Upper lobe of right lung (tissue), 1 donor: ENCODE data around the gene TCIRG1. TPM values are rescaled to one million over a fixed set of nuclear protein-coding genes. Genes with fewer than 3 reads are reported as not detected.

Experiments
- ATAC-seq: fragments of 200-7000 bp; cut with Tn5 transposase; one replicate; pipeline ENCODE4 v1.9.1; 2020; ENCODE audit warnings: mild to moderate bottlenecking, moderate library complexity
- DNase-seq: peaks from one replicate; pipeline ENCODE4 v3.0.0-alpha.2; 2020
- H3K27ac ChIP-seq: fragments of 200-600 bp; one replicate; pipeline ENCODE4 v1.8.0; 2022
- H3K27me3 ChIP-seq: fragments of 200-600 bp; one replicate; pipeline ENCODE4 v1.8.0; 2022; ENCODE audit warnings: mild to moderate bottlenecking
- H3K36me3 ChIP-seq: fragments of 200-600 bp; one replicate; pipeline ENCODE4 v1.8.0; 2022
- H3K4me1 ChIP-seq: fragments of 200-600 bp; one replicate; pipeline ENCODE4 v1.8.0; 2022
- H3K4me3 ChIP-seq: fragments of 200-600 bp; one replicate; pipeline ENCODE4 v1.8.0; 2022; ENCODE audit warnings: mild to moderate bottlenecking
- H3K9me3 ChIP-seq: fragments of 200-600 bp; one replicate; pipeline ENCODE4 v1.8.0; 2022
- intact Hi-C: fragments of 100-400 bp; cut with DNase I; formaldehyde crosslinking; loops from one replicate; pipeline ENCODE4 v1.11.0; 2022
- microRNA-seq: library from miRNA; unstranded; fragments of <30 nt; microRNA quantifications from one replicate; pipeline ENCODE4 v1.2.0, GENCODE V29; 2020; ENCODE audit warnings: borderline microRNAs expressed
- total RNA-seq: library from RNA; stranded (reverse); fragmentation: NEBNext Ultra II Directional; extraction: Animal tissue kit (Norgen Biotek cat#: 25700); gene quantifications from one replicate; pipeline ENCODE4 v1.2.1, GENCODE V29; 2021
- TF ChIP-seq, protein P1 (sequence below): fragments of 200-600 bp; IDR thresholded peaks from one replicate; pipeline ENCODE4 v1.8.0; 2022; ENCODE audit warnings: antibody characterized with exemption
- donor health status: DM: no; HTN: yes; CAD: no; lungs with severe emphysema.

The TCIRG1 gene
- total RNA-seq, 1 donor from 2014 or later, result 216 TPM

DNA sequence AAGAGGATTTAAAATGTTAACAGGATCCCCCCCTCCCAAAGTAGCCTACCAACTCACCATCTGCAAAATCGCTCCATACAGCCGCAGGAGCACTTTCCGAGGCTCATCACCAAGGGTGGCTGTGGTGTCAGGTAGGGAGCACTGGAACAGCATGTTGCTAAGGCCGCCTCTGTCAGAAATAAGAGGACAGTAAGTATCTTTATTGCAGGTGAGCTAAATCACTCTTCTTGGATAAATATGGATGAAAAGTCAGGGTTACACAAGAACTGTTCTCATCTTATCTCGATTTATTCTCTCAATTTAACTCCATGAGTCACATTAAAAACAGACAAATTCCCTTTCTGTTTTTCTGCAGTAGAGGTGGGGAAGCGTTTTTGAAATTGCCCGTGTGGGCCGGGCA is 58.1 kb downstream of the TCIRG1 start:
- Histone ChIP-seq H3K27me3 (no peaks in the 10 kb centered on the region), H3K9me3 (no peaks in the 10 kb centered on the region), H3K4me1 (peaks cover 12% of the 10 kb centered on the region), H3K27ac (no peak overlapping the region), H3K36me3 (peaks cover 12% of the 10 kb centered on the region), H3K4me3 (no peak overlapping the region)
- intact Hi-C loops, result no loop called here
- no peak for ATAC-seq
- no peak for DNase-seq
- TF ChIP-seq, protein P1, sequence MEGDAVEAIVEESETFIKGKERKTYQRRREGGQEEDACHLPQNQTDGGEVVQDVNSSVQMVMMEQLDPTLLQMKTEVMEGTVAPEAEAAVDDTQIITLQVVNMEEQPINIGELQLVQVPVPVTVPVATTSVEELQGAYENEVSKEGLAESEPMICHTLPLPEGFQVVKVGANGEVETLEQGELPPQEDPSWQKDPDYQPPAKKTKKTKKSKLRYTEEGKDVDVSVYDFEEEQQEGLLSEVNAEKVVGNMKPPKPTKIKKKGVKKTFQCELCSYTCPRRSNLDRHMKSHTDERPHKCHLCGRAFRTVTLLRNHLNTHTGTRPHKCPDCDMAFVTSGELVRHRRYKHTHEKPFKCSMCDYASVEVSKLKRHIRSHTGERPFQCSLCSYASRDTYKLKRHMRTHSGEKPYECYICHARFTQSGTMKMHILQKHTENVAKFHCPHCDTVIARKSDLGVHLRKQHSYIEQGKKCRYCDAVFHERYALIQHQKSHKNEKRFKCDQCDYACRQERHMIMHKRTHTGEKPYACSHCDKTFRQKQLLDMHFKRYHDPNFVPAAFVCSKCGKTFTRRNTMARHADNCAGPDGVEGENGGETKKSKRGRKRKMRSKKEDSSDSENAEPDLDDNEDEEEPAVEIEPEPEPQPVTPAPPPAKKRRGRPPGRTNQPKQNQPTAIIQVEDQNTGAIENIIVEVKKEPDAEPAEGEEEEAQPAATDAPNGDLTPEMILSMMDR, result no peak

DNA sequence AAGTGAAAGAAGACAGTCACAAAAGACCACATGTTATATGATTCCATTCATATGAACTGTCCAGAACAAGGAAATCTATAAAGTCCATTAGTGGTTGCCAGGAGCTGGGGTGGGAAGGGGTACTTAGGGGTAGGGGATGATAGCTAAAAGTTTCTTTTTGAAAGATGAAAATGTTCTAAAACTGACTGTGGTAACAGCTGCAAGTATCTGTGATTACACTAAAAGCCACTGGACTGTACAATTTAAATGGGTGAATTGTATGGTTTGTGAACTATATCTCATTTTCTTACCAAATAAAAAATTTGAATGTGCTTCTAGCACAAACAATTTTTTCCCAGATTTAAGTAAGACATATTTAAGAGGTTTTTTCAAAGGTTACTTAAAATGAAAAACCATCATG is 60.2 kb downstream of the TCIRG1 start:
- ATAC-seq, result no peak
- Histone ChIP-seq H3K4me1 (peaks cover 20% of the 10 kb centered on the region), H3K36me3 (peaks cover 15% of the 10 kb centered on the region), H3K4me3 (no peak overlapping the region), H3K27ac (peak overlapping the region; percentile 63), H3K9me3 (no peaks in the 10 kb centered on the region), H3K27me3 (no peaks in the 10 kb centered on the region)
- intact Hi-C loops, result no loop called here
- TF ChIP-seq, protein P1, result no peak
- no peak for DNase-seq

DNA sequence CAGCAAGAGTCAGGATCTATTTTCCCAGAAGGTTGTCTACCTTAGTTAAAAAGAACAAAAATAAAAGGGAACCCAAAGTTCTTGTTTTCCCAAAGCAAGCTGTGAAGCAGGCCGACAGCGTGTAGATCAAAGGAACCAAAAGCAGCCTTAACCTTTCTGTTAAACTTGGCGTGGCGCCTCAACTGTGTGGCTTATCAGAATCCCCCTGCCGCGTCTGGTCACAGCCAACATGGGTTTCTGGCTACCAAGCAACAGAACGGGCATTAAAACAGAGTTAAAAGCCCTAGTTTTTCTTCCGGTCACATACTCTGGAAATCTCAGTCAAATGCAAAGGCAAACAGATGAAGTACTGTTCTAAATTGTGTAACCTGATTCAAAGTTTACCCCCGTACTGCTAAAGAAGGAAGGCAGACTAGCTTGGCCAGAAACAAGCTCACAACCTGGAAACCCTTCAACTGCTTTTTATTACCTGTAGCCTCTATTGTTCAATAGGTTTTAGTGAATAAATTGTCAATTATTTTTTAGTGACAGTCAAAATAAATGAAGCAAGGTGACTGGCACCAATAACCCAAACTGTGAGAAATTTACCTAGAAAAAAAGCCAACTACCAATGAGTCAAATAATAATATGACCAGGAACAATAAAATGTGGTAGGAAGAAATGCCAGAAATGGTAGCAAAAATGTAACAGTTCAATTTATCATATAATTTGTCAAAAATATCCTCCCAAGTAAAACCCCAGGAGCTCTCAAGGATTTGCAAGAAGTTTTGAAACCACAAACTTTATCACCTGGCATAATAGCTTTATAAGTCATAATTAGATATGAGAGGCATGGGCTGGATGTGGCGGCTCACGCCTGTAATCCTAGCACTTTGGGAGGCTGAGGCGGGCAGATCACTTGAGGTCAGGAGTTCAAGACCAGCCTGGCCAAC is 60.9 kb downstream of the TCIRG1 start:
- intact Hi-C loops, result no loop called here
- ATAC-seq, result peak; percentile 92
- no peak overlapping the region for H3K4me3 ChIP-seq
- DNase-seq, result peak; percentile 77
- H3K9me3 ChIP-seq, result no peaks in the 10 kb centered on the region
- peaks cover 20% of the 10 kb centered on the region for H3K4me1 ChIP-seq
- H3K27me3 ChIP-seq, result no peaks in the 10 kb centered on the region
- peak overlapping the region; percentile 63 for H3K27ac ChIP-seq
- peaks cover 12% of the 10 kb centered on the region for H3K36me3 ChIP-seq
- TF ChIP-seq, protein P1, result no peak

Small RNAs within 50 kb of the gene (microRNA-seq; reads per million reads assigned to microRNA genes)
- gene MIR4691, result not detected
- gene MIR6753, result not detected
- gene MIR7113, result not detected

Other genes starting within 250 kb of the TCIRG1 start
- gene UNC93B1, start 34.9 kb upstream of the TCIRG1 start, total RNA-seq, result 79.5 TPM
- gene ALDH3B1, start 28.7 kb upstream of the TCIRG1 start, total RNA-seq, result 95.9 TPM
- 118 TPM for gene NDUFS8, start 8.3 kb upstream of the TCIRG1 start, total RNA-seq
- gene CHKA, start 82.4 kb downstream of the TCIRG1 start, total RNA-seq, result 53.3 TPM
- 43.9 TPM for gene KMT5B, start 174.3 kb downstream of the TCIRG1 start, total RNA-seq
- gene C11orf24, start 232.9 kb downstream of the TCIRG1 start, total RNA-seq, result 26.7 TPM